AG04450 (cell line): ENCODE measurements around the gene CCRL2. TPM values are rescaled to one million over a fixed set of nuclear protein-coding genes. Genes with fewer than 3 reads are reported as not detected.

Experiments used
- CTCF ChIA-PET: fragments of 300-600, 350-600 bp; formaldehyde crosslinking; extraction: SDS; loops from one replicate; lab custom pipeline; 2022; ENCODE audit warnings: antibody characterized with exemption, inconsistent platforms; lab: Charles Lee
- POLR2A ChIA-PET: fragments of 350-600 bp; formaldehyde crosslinking; extraction: SDS; loops from one replicate; lab custom pipeline; 2021; ENCODE audit warnings: antibody characterized with exemption, inconsistent platforms; lab: Yijun Ruan, JAX
- DNase-seq: peaks from one replicate; pipeline ENCODE4 v3.0.0-alpha.2; 2011; ENCODE audit warnings: low read depth, low spot score
- H3K27ac ChIP-seq: one replicate; pipeline ENCODE4 v1.5.1; 2012; ENCODE audit warnings: low read depth, low read length, control low read depth
- H3K27me3 ChIP-seq: one replicate; pipeline ENCODE4 v1.6.0; 2012; ENCODE audit warnings: low read length; ENCODE audit not compliant: control insufficient read depth, insufficient read depth
- H3K4me3 ChIP-seq: 2 replicates; pipeline ENCODE4 v1.5.1; 2011; ENCODE audit warnings: mild to moderate bottlenecking, low read depth, low read length, control low read depth
- H3K9me3 ChIP-seq: 2 replicates; pipeline ENCODE4 v1.5.1; 2012; ENCODE audit warnings: low read length; ENCODE audit not compliant: control insufficient read depth, insufficient read depth
- CTCF ChIP-seq: IDR thresholded peaks from 2 replicates; pipeline ENCODE4 v1.5.1; 2011; ENCODE audit warnings: low read depth, low read length, control low read depth, inconsistent platforms
- polyA plus RNA-seq: library from polyadenylated mRNA; depleted of rRNA; stranded (reverse); fragments of >200 nt; gene quantifications from 2 replicates; pipeline ENCODE4 v1.2.3, GENCODE V29; 2011

CCRL2 gene
- polyA plus RNA-seq, 1 experiment, result 0.16 TPM

DNA sequence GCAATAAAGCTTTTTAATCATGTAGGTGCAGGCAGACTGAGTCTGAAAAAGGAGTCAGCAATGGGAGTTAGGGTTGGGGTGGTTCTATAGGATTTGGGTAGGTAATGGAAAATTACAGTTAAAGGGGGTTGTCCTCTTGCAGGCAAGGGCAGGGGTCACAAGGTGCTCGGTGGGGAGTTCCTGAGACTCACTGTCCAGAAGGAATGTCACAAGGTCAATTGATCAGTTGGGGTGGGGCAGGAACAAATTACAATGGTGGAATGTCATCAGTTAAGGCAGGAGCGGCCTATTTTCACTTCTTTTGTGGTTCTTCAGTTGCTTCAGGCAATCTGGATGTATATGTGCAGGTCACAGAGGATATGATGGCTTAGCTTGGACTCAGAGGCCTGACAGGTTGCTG is 14.0 kb upstream of the CCRL2 start:
- Histone ChIP-seq H3K27me3 (peaks cover 13% of the 10 kb centered on the region), H3K9me3 (no peaks in the 10 kb centered on the region), H3K27ac (no peak overlapping the region), H3K4me3 (no peak overlapping the region)
- no peak for DNase-seq
- no peak for TF ChIP-seq CTCF
- ChIA-PET CTCF (interaction anchor here (1.2 kb wide), 1 partner anchor 54 kb away, joined by 3 read pairs; no protein-coding TSS in a partner anchor), POLR2A (no interaction called here)

DNA sequence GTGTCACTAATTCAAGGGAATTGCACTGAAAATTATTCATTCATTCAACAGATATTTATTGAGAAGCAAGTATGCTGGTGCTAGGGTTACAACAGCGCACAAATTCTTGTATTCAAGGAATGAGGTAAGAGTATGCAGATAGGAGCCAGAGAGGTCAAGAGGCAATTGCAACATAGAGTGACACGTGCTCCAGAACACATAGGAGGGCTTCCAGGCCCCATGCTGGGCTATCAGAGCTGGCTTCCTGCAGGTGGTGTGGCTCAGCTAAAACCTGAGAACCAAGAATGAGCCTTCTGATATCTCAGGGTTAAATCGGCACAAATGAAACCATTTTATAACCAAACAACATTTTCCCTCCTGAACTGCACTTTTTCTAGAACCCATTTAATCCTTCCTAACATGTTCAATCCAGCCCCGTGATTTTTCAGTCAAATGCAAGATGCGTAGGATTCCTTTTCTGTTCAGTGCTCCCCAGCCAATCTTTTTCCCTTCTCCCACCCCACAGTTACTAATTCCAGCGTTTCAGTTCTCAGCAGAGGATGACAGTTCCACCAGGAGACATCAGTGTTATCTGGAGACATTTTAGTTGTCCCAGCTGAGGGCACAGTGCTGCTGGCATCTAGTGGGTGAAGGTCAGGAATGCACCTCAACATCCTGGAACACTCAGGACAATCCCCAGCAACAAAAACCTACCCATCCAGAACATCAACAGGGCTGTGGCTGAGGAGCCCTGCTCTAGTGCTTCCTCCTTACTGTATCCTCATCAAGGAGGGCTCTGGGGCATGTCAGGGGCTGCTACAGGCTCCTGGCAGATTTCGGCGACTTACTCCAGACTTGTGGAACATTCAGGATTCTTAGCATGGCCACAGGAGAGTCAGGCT is 13.3 kb upstream of the CCRL2 start:
- DNase-seq, result no peak
- Histone ChIP-seq H3K9me3 (no peaks in the 10 kb centered on the region), H3K27ac (no peak overlapping the region), H3K4me3 (no peak overlapping the region), H3K27me3 (peaks cover 13% of the 10 kb centered on the region)
- ChIA-PET CTCF (interaction anchor here (1.2 kb wide), 1 partner anchor 53 kb away, joined by 3 read pairs; no protein-coding TSS in a partner anchor), POLR2A (no interaction called here)
- no peak for TF ChIP-seq CTCF

GRCh38 chr3:46395210-46395661 is 11.8 kb upstream of the CCRL2 start:
- POLR2A ChIA-PET, result no interaction called here
- peaks cover 9% of the 10 kb centered on the region for H3K27me3 ChIP-seq
- H3K9me3 ChIP-seq, result no peaks in the 10 kb centered on the region
- no peak for TF ChIP-seq CTCF
- DNase-seq, result no peak
- CTCF ChIA-PET, result no interaction called here
- no peak overlapping the region for H3K4me3 ChIP-seq
- H3K27ac ChIP-seq, result no peak overlapping the region

GRCh38 chr3:46395766-46396530 is 11.1 kb upstream of the CCRL2 start:
- no peak for DNase-seq
- POLR2A ChIA-PET, result no interaction called here
- no peaks in the 10 kb centered on the region for H3K9me3 ChIP-seq
- CTCF ChIA-PET, result no interaction called here
- peaks cover 9% of the 10 kb centered on the region for H3K27me3 ChIP-seq
- no peak overlapping the region for H3K4me3 ChIP-seq
- TF ChIP-seq CTCF, result no peak
- H3K27ac ChIP-seq, result no peak overlapping the region

DNA sequence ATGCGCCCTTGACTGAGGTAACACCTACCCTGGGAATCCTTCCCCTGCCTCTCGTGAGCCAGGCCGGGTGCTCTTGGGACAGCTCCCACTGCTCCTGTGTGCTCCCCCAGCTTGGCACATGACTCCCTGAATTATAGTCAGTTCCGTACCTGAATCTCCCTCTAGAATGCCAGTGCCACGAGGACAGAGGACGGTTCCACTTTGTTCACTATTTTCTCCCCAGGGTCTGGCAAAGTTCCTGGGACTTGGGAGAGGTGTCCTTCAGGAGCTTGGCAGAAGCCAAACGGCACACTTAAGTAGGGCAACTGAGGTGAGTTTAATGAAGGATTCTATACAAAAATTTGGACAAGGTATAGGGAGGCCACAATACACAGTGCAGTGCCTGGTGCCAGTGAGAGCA is 9.9 kb upstream of the CCRL2 start:
- no peak for DNase-seq
- no peaks in the 10 kb centered on the region for H3K9me3 ChIP-seq
- peaks cover 9% of the 10 kb centered on the region for H3K27me3 ChIP-seq
- no peak overlapping the region for H3K4me3 ChIP-seq
- TF ChIP-seq CTCF, result no peak
- ChIA-PET POLR2A (no interaction called here), CTCF (no interaction called here)
- no peak overlapping the region for H3K27ac ChIP-seq
